Mesodermal cell (in vitro differentiated cells): Measurements from ENCODE around the gene DENND5B.

ENCODE experiments used
- H3K27ac ChIP-seq: 2 replicates; pipeline ENCODE4 v1.7.0; 2013; ENCODE audit warnings: mild to moderate bottlenecking, low read depth, low read length, moderate library complexity; ENCODE audit not compliant: severe bottlenecking
- H3K36me3 ChIP-seq: 2 replicates; pipeline ENCODE4 v1.7.1; 2013; ENCODE audit warnings: mild to moderate bottlenecking, low read length, moderate library complexity; ENCODE audit not compliant: control insufficient read depth, insufficient read depth
- H3K4me1 ChIP-seq: one replicate; pipeline ENCODE4 v1.7.1; 2013; ENCODE audit warnings: mild to moderate bottlenecking, low read length; ENCODE audit not compliant: insufficient read depth, control insufficient read depth, poor library complexity, severe bottlenecking
- H3K4me3 ChIP-seq: 2 replicates; pipeline ENCODE4 v1.7.0; 2013; ENCODE audit warnings: low read length, control low read depth, mild to moderate bottlenecking; ENCODE audit not compliant: insufficient read depth, poor library complexity, severe bottlenecking; ENCODE audit errors: extremely low read depth
- H3K9me3 ChIP-seq: 2 replicates; pipeline ENCODE4 v1.7.1; 2013; ENCODE audit warnings: mild to moderate bottlenecking, low read length, moderate library complexity; ENCODE audit not compliant: control insufficient read depth
- WGBS, 2 experiments: methylation state at CpG; one replicate each; pipeline ENCODE4 v1.1.5; 2013; ENCODE audit warnings: missing lambda C conversion rate in 2 of 2; ENCODE audit not compliant: insufficient coverage in 2 of 2; 5-methylcytosine and 5-hydroxymethylcytosine counted together

Gene DENND5B

GRCh38 chr12:31363416-31363809 is 227.5 kb downstream of the DENND5B start:
- H3K36me3 ChIP-seq, result no peaks in the 10 kb centered on the region
- no peaks in the 10 kb centered on the region for H3K9me3 ChIP-seq
- no peak overlapping the region for H3K27ac ChIP-seq
- WGBS, 2 experiments, result 79 to 84% methylated on average over 3 to 5 of the region's 6 CpGs
- H3K4me1 ChIP-seq, result peaks cover 10% of the 10 kb centered on the region
- H3K4me3 ChIP-seq, result no peak overlapping the region

GRCh38 chr12:31362759-31363415 is 228.0 kb downstream of the DENND5B start:
- no peak overlapping the region for H3K4me3 ChIP-seq

GRCh38 chr12:31362115-31362758 is 228.7 kb downstream of the DENND5B start:
- Histone ChIP-seq H3K36me3 (no peaks in the 10 kb centered on the region), H3K9me3 (no peaks in the 10 kb centered on the region), H3K4me3 (no peak overlapping the region), H3K4me1 (peaks cover 10% of the 10 kb centered on the region), H3K27ac (no peak overlapping the region)
- WGBS, 2 experiments, result 16 to 28% methylated on average over 9 to 10 of the region's 13 CpGs

More at GRCh38 chr12:31362759-31363415, 228.0 kb downstream of the DENND5B start:
- H3K27ac ChIP-seq, result no peak overlapping the region
- no peaks in the 10 kb centered on the region for H3K36me3 ChIP-seq
- WGBS, 2 experiments, result 7 to 46% methylated on average over 2 to 3 of the region's 6 CpGs
- H3K9me3 ChIP-seq, result no peaks in the 10 kb centered on the region
- peaks cover 10% of the 10 kb centered on the region for H3K4me1 ChIP-seq

- H3K27ac ChIP-seq, result no peak overlapping the region
- H3K9me3 ChIP-seq, result no peaks in the 10 kb centered on the region
- H3K4me1 ChIP-seq, result peaks cover 10% of the 10 kb centered on the region
- H3K36me3 ChIP-seq, result no peaks in the 10 kb centered on the region
- H3K4me3 ChIP-seq, result no peak overlapping the region
- whole genome bisulfite sequencing, 2 experiments, result 88 to 98% methylated on average over 7 to 8 of the region's 14 CpGs
Measured at GRCh38 chr12:31361730-31362114, 229.2 kb downstream of the DENND5B start.

GRCh38 chr12:31355747-31356107 is 235.2 kb downstream of the DENND5B start:
- Histone ChIP-seq H3K36me3 (no peaks in the 10 kb centered on the region), H3K4me1 (peaks cover 3% of the 10 kb centered on the region), H3K27ac (no peak overlapping the region), H3K4me3 (no peak overlapping the region), H3K9me3 (no peaks in the 10 kb centered on the region)
- 61 to 64% methylated on average over 3 of the region's 4 CpGs for WGBS, 2 experiments

- H3K36me3 ChIP-seq, result no peaks in the 10 kb centered on the region
- no peaks in the 10 kb centered on the region for H3K9me3 ChIP-seq
- H3K4me3 ChIP-seq, result no peak overlapping the region
- peak overlapping the region; percentile 23 for H3K27ac ChIP-seq
- 73 to 87% methylated on average over 8 to 9 of the region's 12 CpGs for WGBS, 2 experiments
- H3K4me1 ChIP-seq, result peaks cover 3% of the 10 kb centered on the region
Measured at GRCh38 chr12:31353750-31354708, 236.9 kb downstream of the DENND5B start.

GRCh38 chr12:31346267-31346666 is 244.7 kb downstream of the DENND5B start:
- Histone ChIP-seq H3K36me3 (no peaks in the 10 kb centered on the region), H3K4me3 (no peak overlapping the region), H3K27ac (no peak overlapping the region), H3K9me3 (no peaks in the 10 kb centered on the region), H3K4me1 (no peaks in the 10 kb centered on the region)
- WGBS, 2 experiments, result 90 to 96% methylated on average over 5 to 6 of the region's 9 CpGs

- Histone ChIP-seq H3K36me3 (no peaks in the 10 kb centered on the region), H3K9me3 (no peaks in the 10 kb centered on the region), H3K4me1 (no peaks in the 10 kb centered on the region), H3K4me3 (no peak overlapping the region), H3K27ac (no peak overlapping the region)
- WGBS, 2 experiments, result 92 to 96% methylated on average over 7 to 8 of the region's 8 CpGs
Measured at GRCh38 chr12:31343139-31343538, 247.8 kb downstream of the DENND5B start.

GRCh38 chr12:31342286-31342685 is 248.7 kb downstream of the DENND5B start:
- no peak overlapping the region for H3K4me3 ChIP-seq
- H3K36me3 ChIP-seq, result no peaks in the 10 kb centered on the region
- 100% methylated on average over 1 of the region's 1 CpG for WGBS, 2 experiments
- no peaks in the 10 kb centered on the region for H3K9me3 ChIP-seq
- H3K4me1 ChIP-seq, result no peaks in the 10 kb centered on the region
- no peak overlapping the region for H3K27ac ChIP-seq

- 83 to 84% methylated on average over 8 of the region's 10 CpGs for WGBS, 2 experiments
- Histone ChIP-seq H3K36me3 (no peaks in the 10 kb centered on the region), H3K9me3 (no peaks in the 10 kb centered on the region), H3K4me1 (no peaks in the 10 kb centered on the region), H3K4me3 (no peak overlapping the region), H3K27ac (no peak overlapping the region)
Measured at GRCh38 chr12:31339831-31340622, 250.9 kb downstream of the DENND5B start.
